Measurements from ENCODE around the gene MLEC. TPM values are rescaled to one million over a fixed set of nuclear protein-coding genes. Genes with fewer than 3 reads are reported as not detected.

Gene MLEC
- total RNA-seq, 1 experiment from 2014 or later: 181 TPM

- Histone ChIP-seq H3T11ph (ENCODE audit: low read length) (no peak overlapping the region), H3K27me3 (ENCODE audit: insufficient read depth, low read length) (no peaks in the 10 kb centered on the region), H2BK120ac (ENCODE audit: low read depth, low read length, poor library complexity, severe bottlenecking) (no peak overlapping the region), H4K5ac (ENCODE audit: insufficient read length, low read depth, low read length) (no peak overlapping the region), H2AK5ac (ENCODE audit: insufficient read length, low read length) (no peak overlapping the region), H3K56ac (ENCODE audit: insufficient read length, low read depth, low read length) (no peak overlapping the region), H3K9me3 (ENCODE audit: control insufficient read depth, low read depth, low read length) (no peaks in the 10 kb centered on the region), H3K18ac (ENCODE audit: insufficient read length, low read depth, low read length) (no peak overlapping the region), H3K14ac (ENCODE audit: insufficient read depth, low read length) (no peak overlapping the region), H3K79me2 (ENCODE audit: insufficient read depth, low read length) (no peaks in the 10 kb centered on the region), H3K4me1 (ENCODE audit: insufficient read depth, low read length) (no peaks in the 10 kb centered on the region), H4K8ac (replicated peaks; ENCODE audit: insufficient read length, low read depth, low read length) (no peak overlapping the region), H4K91ac (ENCODE audit: insufficient read length, low read depth, low read length) (no peak overlapping the region), H2AFZ (ENCODE audit: low read length) (no peak overlapping the region), H4K20me1 (ENCODE audit: control insufficient read depth, insufficient read depth, insufficient read length) (no peaks in the 10 kb centered on the region), H3K9ac (ENCODE audit: extremely low read depth, insufficient read length, low read length) (no peak overlapping the region), H3K23ac (ENCODE audit: insufficient read length, low read depth, low read length) (no peak overlapping the region), H3K27ac (ENCODE audit: insufficient read length, low read depth, low read length) (no peak overlapping the region), H3K4ac (ENCODE audit: low read depth, low read length) (no peak overlapping the region), H2BK12ac (ENCODE audit: insufficient read length, low read depth, low read length) (no peak overlapping the region), H2BK20ac (ENCODE audit: low read depth, low read length, poor library complexity, severe bottlenecking) (no peak overlapping the region), H3K4me2 (ENCODE audit: insufficient read depth, insufficient read length, low read length) (no peak overlapping the region), H3K23me2 (ENCODE audit: insufficient read length, low read depth, low read length, poor library complexity, severe bottlenecking) (no peaks in the 10 kb centered on the region), H2BK5ac (ENCODE audit: insufficient read length, low read length) (no peak overlapping the region), H2BK15ac (ENCODE audit: low read depth, low read length) (no peak overlapping the region), H3K79me1 (ENCODE audit: insufficient read depth, low read depth, low read length, poor library complexity, severe bottlenecking) (no peaks in the 10 kb centered on the region)
- Mint-ChIP-seq H3K4me1 (0 out of 4 replicates have a peak, but pooled peaks cover 0 to under 1% of the 10 kb centered on the region in 2 experiments), H3K27me3 (ENCODE audit: low read depth) (no peaks in the 10 kb centered on the region), H3K27ac (no peak overlapping the region), H3K36me3 (ENCODE audit: insufficient read depth in 1 of 3, low read depth in 3 of 3) (peaks cover 53 to 94% (median 88%) of the 10 kb centered on the region in 3 experiments), H3K4me3 (no peak overlapping the region), H3K9me3 (no peaks in the 10 kb centered on the region)
- no peak for TF ChIP-seq CTCF (conservative IDR thresholded peaks at IDR 0.05)
- no peak for DNase-seq
- WGBS (ENCODE audit: extremely low coverage, insufficient read length, low lambda C conversion rate): no CpG with 5 or more reads among the region's 2 CpGs
These were observed 32.1 kb downstream of the MLEC start for GRCh38 chr12:120719072-120719471.
